ENCODE data around the gene TBX2.

The TBX2 gene

DNA sequence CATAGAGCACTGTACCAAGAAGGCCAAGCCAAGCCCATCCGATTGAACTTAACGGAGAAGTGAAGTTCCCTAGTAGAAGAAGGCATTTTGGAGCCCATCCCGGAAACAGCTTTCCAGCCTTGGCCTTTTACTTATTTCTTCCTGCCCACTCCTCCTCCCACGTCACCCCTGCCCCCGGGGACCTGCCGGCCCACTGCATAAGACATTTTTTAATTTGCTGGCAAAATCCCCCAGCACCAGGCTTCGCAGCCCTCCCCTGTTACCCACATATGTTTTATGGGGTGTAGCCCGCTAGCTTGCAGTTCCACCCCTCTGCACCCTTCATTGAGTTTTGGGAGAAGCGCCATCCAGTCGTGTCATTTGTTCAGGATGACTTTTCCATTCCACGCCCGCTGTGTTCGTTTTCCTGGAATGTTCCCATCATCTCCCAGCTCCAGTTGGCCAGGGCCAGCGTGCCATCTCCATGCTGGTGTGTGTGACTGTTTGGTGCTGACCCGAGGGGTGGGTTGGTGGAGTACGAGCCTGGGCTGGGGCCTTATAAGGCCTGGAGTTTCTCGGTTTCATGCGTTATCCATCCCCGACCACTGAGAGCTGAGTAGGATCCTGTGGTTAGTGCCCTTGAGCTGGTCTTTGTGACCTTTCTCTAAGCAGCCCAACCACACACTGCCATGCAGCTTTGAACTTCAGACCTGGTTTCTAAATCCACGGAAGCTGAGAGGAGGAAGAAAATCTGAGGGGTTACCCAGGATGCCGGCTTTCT lies 20.0 kb upstream of the TBX2 start:
- TF ChIP-seq, protein P1, sequence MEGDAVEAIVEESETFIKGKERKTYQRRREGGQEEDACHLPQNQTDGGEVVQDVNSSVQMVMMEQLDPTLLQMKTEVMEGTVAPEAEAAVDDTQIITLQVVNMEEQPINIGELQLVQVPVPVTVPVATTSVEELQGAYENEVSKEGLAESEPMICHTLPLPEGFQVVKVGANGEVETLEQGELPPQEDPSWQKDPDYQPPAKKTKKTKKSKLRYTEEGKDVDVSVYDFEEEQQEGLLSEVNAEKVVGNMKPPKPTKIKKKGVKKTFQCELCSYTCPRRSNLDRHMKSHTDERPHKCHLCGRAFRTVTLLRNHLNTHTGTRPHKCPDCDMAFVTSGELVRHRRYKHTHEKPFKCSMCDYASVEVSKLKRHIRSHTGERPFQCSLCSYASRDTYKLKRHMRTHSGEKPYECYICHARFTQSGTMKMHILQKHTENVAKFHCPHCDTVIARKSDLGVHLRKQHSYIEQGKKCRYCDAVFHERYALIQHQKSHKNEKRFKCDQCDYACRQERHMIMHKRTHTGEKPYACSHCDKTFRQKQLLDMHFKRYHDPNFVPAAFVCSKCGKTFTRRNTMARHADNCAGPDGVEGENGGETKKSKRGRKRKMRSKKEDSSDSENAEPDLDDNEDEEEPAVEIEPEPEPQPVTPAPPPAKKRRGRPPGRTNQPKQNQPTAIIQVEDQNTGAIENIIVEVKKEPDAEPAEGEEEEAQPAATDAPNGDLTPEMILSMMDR (conservative IDR thresholded peaks at IDR 0.05; ENCODE audit: control insufficient read depth, insufficient read depth, low read depth, low read length), result no peak
- DNase-seq (ENCODE audit: low read depth), result peak; percentile 38
- H3K4me3 ChIP-seq (ENCODE audit: control insufficient read depth, low read depth, low read length), result no peak overlapping the region

DNA sequence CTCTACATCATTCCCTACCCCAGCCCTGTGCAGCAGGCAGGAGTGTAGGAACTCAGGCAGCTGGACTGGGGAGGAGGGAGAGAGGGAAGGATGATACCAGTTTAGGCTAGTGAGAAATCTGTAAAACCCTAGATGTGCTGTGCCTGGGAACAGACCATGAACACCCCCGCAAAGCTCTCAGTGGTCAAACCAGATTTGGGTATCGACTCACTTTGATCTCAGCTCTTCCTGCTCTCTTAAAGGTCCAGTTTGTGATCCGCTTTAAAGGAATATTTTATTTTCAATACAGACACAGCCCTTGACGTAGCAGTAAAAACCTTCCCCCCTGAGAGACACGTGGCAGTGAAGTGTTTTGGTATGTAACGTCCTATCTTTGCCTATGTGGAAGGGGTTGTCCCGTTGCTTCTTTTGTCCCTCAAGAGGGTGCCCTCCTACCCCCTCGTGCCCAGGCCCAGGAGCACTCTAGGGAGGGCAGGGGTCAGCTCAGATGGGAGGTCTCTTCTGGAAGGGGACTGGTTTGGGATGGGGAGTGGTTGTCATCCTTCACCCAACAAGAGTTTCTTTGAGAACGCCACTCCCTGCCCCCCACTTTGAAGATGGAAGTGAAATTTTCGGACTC lies 19.3 kb upstream of the TBX2 start:
- no peak overlapping the region for H3K4me3 ChIP-seq (ENCODE audit: control insufficient read depth, low read depth, low read length)
- TF ChIP-seq, protein P1 (conservative IDR thresholded peaks at IDR 0.05; ENCODE audit: control insufficient read depth, insufficient read depth, low read depth, low read length), result no peak
- peak; percentile 69 for DNase-seq (ENCODE audit: low read depth)

- no peak overlapping the region for H3K4me3 ChIP-seq (ENCODE audit: control insufficient read depth, low read depth, low read length)
- TF ChIP-seq, protein P1 (conservative IDR thresholded peaks at IDR 0.05; ENCODE audit: control insufficient read depth, insufficient read depth, low read depth, low read length), result no peak
- no peak for DNase-seq (ENCODE audit: low read depth)
Measured at GRCh38 chr17:61380836-61381525, 18.7 kb upstream of the TBX2 start.

GRCh38 chr17:61381537-61381936 lies 18.1 kb upstream of the TBX2 start:
- DNase-seq (ENCODE audit: low read depth), result no peak
- TF ChIP-seq, protein P1 (conservative IDR thresholded peaks at IDR 0.05; ENCODE audit: control insufficient read depth, insufficient read depth, low read depth, low read length), result no peak
- H3K4me3 ChIP-seq (ENCODE audit: control insufficient read depth, low read depth, low read length), result no peak overlapping the region

DNA sequence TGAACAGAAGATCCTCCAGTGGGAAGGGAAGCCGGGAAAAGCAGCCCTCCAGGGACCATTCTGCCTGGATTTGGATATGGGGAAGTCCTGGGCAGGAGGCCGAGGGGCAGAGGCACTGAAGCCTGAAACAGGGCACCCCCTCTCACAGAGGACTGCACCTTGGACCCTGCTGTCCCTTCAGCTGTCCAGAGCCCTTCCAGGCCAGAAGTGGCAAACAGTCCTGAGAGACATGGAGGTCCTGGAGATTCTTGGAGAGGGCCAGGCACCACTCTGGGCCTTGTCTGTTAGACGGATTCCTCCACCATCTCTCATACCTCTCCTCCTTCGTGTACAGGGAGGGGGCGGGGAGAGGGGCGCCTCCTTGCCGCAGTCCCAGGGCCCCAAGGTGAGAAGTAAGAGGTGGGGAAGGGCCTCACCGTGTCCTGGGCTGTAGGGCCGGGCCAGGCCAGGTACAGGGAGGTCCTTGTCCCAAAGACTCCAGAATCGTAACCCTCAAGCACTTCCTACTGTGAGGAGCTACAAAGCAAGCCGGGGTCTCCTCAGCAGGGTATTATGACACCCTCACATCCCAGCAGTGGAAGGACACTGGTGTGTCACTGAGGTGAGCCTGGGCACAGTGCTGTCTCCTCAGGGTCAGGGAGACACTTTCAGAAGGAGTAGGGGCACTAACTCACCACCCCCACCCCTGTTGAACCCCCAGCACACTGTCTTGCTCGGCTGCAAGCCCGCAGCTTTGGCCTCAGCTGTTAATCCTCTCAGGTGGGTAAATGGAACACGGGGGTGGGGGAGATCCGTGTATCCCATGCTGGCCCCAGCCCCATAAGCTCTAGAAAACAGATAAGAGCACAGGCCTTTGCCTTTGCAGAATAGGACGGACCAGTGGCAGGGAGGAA lies 16.6 kb upstream of the TBX2 start:
- no peak overlapping the region for H3K4me3 ChIP-seq (ENCODE audit: control insufficient read depth, low read depth, low read length)
- DNase-seq (ENCODE audit: low read depth), result no peak
- TF ChIP-seq, protein P1 (conservative IDR thresholded peaks at IDR 0.05; ENCODE audit: control insufficient read depth, insufficient read depth, low read depth, low read length), result no peak

DNA sequence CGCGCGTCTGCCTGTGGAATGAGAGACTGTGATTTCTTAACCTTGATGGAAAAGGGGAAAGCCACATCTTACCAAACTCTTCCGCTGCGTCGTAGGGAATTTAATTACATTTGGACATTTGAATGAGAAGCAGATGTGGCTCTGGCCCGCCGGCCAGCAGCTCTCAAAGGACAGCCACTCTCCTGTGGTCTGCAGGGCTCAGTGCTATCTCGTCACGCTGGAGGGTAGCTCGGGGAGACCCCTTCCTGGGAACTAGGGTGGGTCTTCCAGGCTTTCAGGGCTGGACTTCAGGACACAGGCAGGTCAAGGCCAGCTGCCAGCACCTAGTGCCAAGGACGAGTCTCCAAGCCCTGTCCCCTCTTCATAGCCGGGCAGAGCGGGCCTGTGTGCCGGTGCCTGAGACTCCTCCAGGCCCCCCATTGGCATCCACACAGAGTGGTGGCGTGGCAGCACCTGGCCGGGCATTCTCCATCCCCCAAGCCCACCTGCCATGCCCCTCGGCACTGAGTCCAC lies 15.9 kb upstream of the TBX2 start:
- TF ChIP-seq, protein P1 (conservative IDR thresholded peaks at IDR 0.05; ENCODE audit: control insufficient read depth, insufficient read depth, low read depth, low read length), result no peak
- H3K4me3 ChIP-seq (ENCODE audit: control insufficient read depth, low read depth, low read length), result no peak overlapping the region
- DNase-seq (ENCODE audit: low read depth), result peak; percentile 93
